Fibroblast of peridontal ligament (primary cell): Measurements from ENCODE around the gene DUOX2.
"Not testable (repeated sequence)": the region's sequence is repeated elsewhere in the genome, so short reads cannot be mapped to it uniquely, and the experiment has no call there.

Experiments used
- DNase-seq: peaks from one replicate; pipeline ENCODE4 v3.0.0-alpha.2; 2010; ENCODE audit errors: extremely low read depth

DUOX2 gene

DNA sequence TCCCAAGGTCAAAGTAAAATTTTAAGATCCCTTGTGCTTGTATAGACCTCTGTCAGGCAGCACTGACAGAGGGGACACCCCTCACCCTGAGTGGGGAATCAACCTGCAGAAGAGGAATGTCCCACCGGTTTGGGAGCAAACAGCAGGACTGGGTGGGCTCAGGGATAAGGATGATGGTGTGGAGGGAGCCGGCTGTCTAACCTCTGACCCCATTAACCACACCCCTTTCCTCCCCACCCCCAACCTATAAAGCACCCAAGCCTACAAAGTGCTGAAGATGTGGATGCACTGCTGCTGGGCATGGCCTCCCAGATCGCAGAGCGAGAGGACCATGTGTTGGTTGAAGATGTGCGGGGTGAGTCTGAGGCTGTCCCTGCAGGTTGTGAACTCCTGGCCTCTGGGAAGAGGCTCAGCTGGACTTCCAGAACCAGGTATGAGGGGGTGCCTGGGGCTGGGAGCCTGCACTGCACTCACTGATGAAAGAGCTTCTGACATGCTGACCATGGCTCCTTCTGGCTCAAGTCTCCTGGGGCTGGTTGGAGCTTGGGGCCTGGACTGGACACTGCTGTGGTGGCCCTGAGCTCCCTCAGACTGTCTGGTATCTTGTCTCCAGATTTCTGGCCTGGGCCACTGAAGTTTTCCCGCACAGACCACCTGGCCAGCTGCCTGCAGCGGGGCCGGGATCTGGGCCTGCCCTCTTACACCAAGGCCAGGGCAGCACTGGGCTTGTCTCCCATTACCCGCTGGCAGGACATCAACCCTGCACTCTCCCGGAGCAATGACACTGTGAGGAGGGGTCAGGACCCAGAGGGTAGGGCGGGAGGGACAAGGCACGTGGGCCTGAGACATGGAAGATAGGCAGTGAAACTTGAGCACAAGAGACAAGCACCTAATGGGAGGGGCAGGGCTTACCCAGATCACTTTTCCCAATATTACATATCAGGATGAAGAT, 25.1 kb upstream of the DUOX2 start:
- DNase-seq: no peak

DNA sequence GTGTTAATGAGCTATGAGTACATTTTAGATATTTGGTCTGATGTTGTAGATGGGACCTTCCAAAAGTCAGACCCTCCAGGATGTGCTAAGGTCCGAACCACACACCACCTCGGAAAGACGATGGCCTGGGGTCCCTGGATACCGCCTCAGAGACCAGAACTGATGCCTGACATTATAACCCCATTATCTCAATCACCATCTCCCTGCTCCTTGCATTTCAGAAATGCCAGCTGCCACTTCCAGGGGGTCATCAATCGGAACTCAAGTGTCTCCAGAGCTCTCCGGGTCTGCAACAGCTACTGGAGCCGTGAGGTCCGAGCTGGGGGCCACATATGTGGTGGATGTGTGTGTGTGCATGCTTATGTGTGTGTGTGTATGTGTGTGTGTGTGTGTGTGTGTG, 23.7 kb upstream of the DUOX2 start:
- no peak for DNase-seq

DNA sequence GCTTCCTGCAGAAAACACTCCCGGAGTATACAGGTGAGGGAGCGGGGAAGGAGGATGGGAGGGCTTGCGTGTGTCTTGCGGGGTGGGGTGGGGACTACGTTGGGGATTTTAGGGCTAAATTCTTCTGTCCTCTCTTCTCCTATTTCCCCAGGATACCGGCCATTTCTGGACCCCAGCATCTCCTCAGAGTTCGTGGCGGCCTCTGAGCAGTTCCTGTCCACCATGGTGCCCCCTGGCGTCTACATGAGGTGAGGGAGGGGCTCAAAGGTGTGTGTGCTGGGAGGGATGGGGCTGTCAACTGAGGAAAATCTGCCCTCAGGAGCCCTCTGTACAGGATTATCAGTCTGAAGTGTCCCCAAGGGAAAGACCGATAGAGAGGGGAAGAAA, 22.4 kb upstream of the DUOX2 start:
- DNase-seq: no peak

GRCh38 chr15:45135705-45136377, 21.9 kb upstream of the DUOX2 start:
- not testable (repeated sequence) for DNase-seq

- DNase-seq: no peak
These were observed 21.0 kb upstream of the DUOX2 start for GRCh38 chr15:45134682-45135604.

GRCh38 chr15:45134046-45134445, 20.1 kb upstream of the DUOX2 start:
- no peak for DNase-seq

DNA sequence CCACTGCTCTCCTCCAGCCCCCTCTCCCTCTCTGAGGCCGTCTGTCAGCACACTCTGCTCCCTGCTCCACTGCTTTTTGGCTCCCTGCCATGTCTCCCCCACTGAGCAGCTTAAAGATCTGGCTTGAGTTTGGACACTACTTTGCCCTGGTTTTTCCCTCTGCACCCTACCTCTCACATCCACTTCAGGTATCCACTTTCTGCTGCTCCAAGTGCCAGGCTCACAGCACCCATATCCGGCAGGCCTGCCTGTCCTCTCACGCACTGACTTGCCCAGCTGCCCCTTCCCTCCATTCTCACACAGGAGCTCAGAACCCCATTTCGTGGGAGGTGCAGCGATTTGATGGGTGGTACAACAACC, 19.6 kb upstream of the DUOX2 start:
- no peak for DNase-seq

DNA sequence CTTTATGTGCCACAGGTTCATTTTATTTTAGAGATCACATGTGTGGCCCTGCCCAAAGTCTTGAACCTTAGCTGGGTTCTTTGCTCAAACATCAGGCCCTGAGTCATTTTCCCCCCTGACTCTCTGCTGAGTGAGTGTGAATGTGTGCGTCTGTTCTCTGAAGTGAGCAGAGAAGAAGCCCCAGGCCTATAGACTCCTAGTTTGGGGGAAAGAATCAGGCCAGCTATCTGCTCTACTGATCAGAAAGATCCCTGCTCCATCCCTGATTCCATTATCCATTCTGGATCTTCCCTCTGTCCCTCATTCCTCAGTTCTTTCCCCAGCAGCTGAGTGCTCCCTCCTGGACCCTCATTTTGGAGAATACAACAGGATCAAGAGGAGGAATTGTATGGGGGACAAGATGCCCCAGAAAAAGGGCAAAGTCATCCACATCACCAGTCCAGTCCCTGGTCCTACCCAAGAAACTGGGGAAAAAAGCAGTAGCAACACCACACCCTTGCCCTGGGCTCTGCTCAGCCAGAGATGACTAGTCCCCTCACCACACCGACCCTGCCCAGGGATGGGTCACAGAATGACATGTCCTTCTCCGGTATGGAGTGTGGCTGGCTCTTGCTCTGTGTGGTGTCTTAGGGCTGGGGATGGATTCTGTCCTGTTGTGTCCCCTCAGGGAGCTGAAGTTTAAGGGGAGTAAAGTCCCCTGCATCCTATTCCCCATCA, 19.0 kb upstream of the DUOX2 start:
- no peak for DNase-seq

- no peak for DNase-seq
These were observed 17.5 kb upstream of the DUOX2 start for GRCh38 chr15:45131510-45131909.

GRCh38 chr15:45130291-45131000, 16.5 kb upstream of the DUOX2 start:
- DNase-seq: no peak

- no peak for DNase-seq
These were observed 15.7 kb upstream of the DUOX2 start, which contains the start of the genes DUOX1 and DUOXA1 for GRCh38 chr15:45129651-45130129. DUOX1 (plus strand) TSS chr15:45129994; CDS start chr15:45131967, 1,973 bp downstream. DUOXA1 (minus strand) TSS chr15:45129879; CDS start chr15:45123014, 6,865 bp downstream.

GRCh38 chr15:45128971-45129639, 15.1 kb upstream of the DUOX2 start:
- DNase-seq: no peak

DNA sequence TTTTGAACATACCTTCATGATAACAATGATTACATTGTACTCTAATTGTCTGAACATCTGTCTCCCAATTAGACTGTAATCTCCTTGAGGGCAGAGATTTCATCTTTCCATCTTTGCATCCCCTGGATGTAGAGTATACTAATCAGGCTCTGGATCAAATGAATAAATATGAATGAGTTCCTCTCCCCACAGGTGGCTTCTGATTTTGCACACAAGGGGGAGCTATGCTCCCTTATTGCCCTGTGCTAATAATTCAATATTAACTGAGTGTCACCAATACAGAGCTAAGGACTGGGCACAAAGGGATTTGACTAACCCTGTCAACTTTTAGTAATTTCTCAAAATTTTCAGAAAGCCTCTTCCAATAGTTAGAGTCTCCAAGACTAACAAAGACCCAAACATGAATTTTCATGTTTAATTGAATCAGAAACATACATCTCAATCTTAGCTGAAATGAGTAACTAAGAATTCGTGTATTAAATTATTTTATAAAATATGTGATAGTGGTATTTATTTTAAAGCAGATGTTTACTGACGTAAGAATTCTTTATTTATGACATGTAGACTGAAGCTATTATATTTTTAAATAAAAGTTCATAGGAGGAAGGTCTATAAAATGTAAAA, 12.7 kb upstream of the DUOX2 start:
- peak; percentile 26 for DNase-seq

DNA sequence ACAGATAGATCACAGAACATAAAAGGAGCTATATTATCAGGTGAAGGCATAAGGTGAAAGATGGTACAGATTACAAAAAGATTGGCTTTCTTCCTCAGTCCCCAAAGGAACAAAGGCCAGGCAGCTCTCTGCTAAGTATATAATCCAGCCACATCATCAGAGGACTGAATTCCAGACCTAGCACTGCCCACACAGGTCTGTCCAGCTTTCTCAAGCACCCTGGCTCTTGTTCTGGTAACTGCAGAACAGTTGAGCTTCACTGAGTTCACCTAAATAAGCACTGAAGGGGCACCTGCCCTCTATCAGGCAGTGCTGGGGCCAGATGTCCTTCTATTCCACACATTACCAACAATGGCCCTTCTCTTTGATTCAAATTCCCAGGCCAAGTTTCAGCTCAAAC, 9.4 kb upstream of the DUOX2 start:
- DNase-seq: no peak

DNA sequence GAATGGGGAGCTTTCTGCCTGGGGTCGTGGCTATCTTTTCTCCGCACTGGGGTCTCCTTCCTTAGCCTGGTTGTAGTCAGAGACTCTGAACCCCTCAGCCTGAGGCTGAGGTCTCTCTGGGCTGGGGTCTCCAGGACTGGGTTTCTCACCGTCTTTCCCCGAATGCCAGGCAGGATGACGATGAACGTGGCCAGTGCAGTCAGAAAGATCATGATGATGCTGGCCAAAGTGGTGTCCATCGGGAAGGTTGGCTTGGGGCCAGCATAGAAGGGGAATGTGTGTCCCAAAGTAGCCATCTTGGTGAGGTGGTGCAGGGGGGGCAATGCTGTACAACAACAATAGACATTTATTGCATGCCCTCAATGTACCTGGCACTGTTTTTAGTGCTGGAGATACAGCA, 8.7 kb upstream of the DUOX2 start:
- no peak for DNase-seq

DNA sequence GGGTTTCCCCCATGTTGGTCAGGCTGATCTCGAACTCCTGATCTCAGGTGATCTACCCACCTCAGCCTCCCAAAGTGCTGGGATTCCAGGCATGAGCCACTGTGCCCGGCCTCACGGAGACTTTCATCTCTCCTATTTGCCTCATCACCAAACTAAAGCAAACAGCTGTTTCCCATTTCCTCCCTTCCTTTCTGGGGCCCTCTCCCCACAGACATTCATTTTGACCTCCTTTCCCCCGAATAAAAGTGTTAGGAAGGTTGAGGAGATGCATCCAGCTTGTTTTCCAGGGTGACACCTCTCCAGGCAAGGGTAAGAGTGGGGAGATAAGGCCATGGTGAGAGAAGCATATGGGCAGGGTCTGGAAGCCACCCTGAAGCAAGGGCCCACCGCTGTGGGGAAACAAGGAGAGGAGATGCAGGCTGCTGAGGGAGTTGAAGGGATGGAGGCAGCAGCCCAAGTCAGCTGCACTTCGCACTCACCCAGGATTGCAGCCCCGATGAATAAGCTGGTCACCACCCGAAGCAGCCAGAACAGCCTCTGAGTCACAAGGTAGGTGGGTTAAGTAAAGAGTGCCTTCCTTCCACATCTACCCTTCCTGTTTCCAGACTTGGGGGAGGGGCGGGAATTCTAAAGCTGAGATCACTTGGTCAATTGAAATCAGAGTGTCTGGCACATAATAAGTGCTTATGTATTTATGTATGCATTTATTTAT, 7.9 kb upstream of the DUOX2 start:
- peak; percentile 66 for DNase-seq

DNA sequence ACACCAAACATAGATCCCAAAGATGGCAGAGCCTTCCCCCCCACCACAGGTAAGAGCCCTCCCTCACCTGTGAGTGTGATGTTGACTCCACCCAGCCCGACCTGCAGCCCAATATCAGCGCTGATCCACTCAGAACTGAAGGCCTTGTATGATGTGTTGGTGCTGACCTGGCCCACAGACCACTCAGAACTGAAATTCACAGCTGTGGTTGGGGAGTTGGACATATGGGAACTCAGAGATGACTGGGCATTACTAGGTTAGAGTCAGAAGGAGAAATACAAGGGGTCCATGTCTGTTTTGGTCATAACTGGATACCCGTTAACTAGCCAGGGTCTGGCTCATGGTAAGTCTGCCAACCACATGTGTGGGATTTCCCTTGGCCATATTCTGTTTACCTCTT, 7.0 kb upstream of the DUOX2 start:
- DNase-seq: no peak

- no peak for DNase-seq
These were observed 6.4 kb upstream of the DUOX2 start for GRCh38 chr15:45120081-45120972.
